Brain microvascular endothelial cell (primary cell): Measurements from ENCODE around the gene MEIOB.
A peak's percentile ranks its signal among the peaks of the same experiment; 100 is the strongest.
"Not testable (repeated sequence)": the region's sequence is repeated elsewhere in the genome, so short reads cannot be mapped to it uniquely, and the experiment has no call there.

Experiments
- DNase-seq: peaks from one replicate; pipeline ENCODE4 v3.0.0-alpha.2; 2020
- H3K27ac ChIP-seq: fragments of 250-450 bp; sonication (Bioruptor Pico); 2 replicates; pipeline ENCODE4 v1.5.1; 2020; ENCODE audit warnings: mild to moderate bottlenecking, moderate library complexity
- H3K27me3 ChIP-seq: fragments of 250-450 bp; sonication (Bioruptor Pico); replicated peaks from 2 replicates; pipeline ENCODE4 v1.5.1; 2020; ENCODE audit warnings: mild to moderate bottlenecking
- H3K36me3 ChIP-seq: fragments of 250-450 bp; sonication (Bioruptor Pico); replicated peaks from 2 replicates; pipeline ENCODE4 v1.5.1; 2020; ENCODE audit warnings: mild to moderate bottlenecking
- H3K4me3 ChIP-seq: 2 replicates; pipeline ENCODE4 v1.5.1; 2011; ENCODE audit warnings: low read depth, mild to moderate bottlenecking, control low read depth, low read length, moderate library complexity
- in situ Hi-C: cut with HindIII; loops from 2 replicates; pipeline ENCODE4 v1.10.0; 2017; ENCODE audit warnings: low sequenced_read_pairs, low pct_ligation_motif_present
- TF ChIP-seq, protein P1 (sequence below): IDR thresholded peaks from 2 replicates; pipeline ENCODE4 v1.5.1; 2011; ENCODE audit warnings: low read depth, mild to moderate bottlenecking, moderate library complexity, low read length, control low read depth, inconsistent platforms; ENCODE audit errors: missing control alignments

MEIOB gene, protein sequence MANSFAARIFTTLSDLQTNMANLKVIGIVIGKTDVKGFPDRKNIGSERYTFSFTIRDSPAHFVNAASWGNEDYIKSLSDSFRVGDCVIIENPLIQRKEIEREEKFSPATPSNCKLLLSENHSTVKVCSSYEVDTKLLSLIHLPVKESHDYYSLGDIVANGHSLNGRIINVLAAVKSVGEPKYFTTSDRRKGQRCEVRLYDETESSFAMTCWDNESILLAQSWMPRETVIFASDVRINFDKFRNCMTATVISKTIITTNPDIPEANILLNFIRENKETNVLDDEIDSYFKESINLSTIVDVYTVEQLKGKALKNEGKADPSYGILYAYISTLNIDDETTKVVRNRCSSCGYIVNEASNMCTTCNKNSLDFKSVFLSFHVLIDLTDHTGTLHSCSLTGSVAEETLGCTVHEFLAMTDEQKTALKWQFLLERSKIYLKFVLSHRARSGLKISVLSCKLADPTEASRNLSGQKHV

DNA sequence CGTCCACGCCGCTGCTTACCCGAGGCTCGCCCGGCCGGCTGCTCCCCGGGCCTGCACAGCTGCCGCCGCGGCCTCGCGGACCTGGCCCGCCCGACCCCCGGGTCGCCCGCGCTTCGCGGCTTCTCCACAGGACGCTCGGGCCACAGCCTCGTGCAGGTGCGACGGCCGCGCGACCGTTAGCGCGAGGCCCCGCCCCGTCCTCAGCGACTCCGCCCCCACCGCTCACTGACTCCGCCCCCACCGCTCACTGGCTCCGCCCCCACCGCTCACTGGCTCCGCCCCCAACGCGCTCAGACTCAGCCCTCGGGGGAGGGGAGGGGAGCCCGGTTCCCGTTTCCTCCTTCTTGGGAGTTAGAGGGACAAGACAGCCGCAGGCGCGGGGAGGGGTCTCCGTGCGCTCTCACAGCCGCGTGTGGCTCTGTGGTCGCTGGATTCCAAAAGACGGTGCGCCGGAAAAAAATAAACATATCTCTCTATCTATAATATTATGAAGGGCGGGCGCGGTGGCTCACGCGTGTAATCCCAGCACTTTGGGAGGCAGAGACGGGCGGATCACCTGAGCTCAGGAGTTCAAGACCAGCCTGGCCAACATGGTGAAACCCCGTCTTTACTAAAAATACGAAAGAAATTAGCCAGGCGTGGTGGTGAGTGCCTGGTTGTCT lies at the start of gene MEIOB:
TSS of gene MEIOB (minus strand) at position 191 of the 662 bp plus-strand sequence. CDS start 3,989 bp downstream, outside the sequence.
- Histone ChIP-seq H3K27ac (peak within 1 kb of the TSS; percentile 69), H3K36me3 (no peaks in the 10 kb centered on the region), H3K4me3 (peak within 1 kb of the TSS; percentile 30), H3K27me3 (peaks cover 1% of the 10 kb centered on the region)
- in situ Hi-C loops = no loop called here
- TF ChIP-seq, protein P1, sequence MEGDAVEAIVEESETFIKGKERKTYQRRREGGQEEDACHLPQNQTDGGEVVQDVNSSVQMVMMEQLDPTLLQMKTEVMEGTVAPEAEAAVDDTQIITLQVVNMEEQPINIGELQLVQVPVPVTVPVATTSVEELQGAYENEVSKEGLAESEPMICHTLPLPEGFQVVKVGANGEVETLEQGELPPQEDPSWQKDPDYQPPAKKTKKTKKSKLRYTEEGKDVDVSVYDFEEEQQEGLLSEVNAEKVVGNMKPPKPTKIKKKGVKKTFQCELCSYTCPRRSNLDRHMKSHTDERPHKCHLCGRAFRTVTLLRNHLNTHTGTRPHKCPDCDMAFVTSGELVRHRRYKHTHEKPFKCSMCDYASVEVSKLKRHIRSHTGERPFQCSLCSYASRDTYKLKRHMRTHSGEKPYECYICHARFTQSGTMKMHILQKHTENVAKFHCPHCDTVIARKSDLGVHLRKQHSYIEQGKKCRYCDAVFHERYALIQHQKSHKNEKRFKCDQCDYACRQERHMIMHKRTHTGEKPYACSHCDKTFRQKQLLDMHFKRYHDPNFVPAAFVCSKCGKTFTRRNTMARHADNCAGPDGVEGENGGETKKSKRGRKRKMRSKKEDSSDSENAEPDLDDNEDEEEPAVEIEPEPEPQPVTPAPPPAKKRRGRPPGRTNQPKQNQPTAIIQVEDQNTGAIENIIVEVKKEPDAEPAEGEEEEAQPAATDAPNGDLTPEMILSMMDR = no peak
- peak; percentile 2 for DNase-seq

DNA sequence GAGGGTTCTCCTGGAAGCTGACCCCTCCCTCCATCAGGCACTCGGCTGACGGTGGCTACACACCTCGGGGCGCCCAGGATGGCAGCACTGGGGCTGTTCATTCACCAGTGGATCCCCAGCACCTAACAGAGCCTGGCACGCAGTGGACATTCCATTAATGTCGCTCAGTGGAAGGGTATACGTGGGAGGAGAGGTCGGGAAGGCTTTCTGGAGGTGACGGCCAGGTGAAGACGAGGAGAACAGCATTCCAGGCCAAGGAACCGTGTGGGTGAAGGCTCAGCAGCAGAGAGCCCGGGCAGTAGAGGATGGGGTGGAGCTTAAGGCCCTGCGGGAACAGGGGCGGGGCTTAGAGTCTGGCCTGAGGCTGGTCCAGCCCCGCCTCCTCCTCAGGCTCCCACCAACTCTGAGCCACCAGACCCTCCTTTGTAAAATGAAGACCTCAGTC lies 48.8 kb upstream of the MEIOB start:
- DNase-seq = no peak
- no peak overlapping the region for H3K27ac ChIP-seq
- TF ChIP-seq, protein P1 = no peak
- in situ Hi-C loops = no loop called here
- no peak overlapping the region for H3K4me3 ChIP-seq
- no peaks in the 10 kb centered on the region for H3K36me3 ChIP-seq
- H3K27me3 ChIP-seq = peaks cover 62% of the 10 kb centered on the region

DNA sequence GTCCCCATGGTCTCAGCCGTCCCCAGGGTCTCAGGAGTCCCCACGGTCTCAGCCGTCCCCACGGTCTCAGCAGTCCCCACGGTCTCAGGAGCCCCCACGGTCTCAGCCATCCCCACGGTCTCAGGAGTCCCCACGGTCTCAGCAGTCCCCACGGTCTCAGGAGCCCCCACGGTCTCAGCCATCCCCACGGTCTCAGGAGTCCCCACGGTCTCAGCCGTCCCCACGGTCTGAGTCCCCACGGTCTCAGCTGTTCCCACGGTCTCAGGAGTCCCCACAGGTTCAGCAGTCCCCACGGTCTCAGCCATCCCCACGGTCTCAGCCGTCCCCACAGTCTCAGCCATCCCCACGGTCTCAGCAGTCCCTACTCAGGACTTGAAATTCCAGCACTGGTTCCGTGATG lies 48.2 kb upstream of the MEIOB start:
- H3K27ac ChIP-seq, in situ Hi-C loops, H3K4me3 ChIP-seq, DNase-seq, H3K36me3 ChIP-seq: not testable (repeated sequence)
- H3K27me3 ChIP-seq = peaks cover 68% of the 10 kb centered on the region

DNA sequence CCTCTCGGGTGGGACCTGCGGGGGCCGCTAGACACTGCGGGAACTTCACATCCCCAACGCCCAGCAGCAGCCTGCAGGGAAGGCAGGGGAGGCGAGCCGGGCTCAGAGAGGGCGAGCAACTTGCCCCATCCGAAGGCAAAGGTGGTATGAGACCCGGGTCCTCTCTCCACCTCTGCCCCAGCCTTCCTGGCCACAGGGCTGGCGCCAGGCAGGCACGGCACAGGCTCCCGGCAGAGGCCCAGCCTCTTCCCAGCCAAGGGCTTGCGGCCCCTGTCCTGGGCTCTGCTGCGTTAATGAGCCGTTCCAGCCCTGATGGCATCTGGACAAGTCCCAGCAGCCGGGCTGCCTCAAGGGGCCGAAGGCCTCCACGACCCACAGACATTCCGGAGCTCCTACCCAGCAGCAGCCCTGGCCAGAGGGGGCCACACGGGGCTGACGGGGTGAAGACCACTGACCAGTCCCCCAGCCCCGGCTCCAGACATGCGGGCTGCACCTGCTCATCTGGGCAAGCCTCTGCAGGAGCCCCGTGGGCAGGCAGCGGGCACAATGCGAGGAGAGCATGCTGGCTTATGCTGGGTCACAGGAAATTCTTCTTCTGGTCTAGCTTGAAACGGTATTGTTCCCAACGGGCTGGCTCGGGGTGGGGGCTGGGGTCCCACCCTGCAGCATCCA lies 47.5 kb upstream of the MEIOB start:
- TF ChIP-seq, protein P1 = no peak
- DNase-seq = no peak
- in situ Hi-C loops = no loop called here
- H3K27me3 ChIP-seq = peaks cover 75% of the 10 kb centered on the region
- H3K27ac ChIP-seq = no peak overlapping the region
- H3K4me3 ChIP-seq = no peak overlapping the region
- H3K36me3 ChIP-seq = no peaks in the 10 kb centered on the region

DNA sequence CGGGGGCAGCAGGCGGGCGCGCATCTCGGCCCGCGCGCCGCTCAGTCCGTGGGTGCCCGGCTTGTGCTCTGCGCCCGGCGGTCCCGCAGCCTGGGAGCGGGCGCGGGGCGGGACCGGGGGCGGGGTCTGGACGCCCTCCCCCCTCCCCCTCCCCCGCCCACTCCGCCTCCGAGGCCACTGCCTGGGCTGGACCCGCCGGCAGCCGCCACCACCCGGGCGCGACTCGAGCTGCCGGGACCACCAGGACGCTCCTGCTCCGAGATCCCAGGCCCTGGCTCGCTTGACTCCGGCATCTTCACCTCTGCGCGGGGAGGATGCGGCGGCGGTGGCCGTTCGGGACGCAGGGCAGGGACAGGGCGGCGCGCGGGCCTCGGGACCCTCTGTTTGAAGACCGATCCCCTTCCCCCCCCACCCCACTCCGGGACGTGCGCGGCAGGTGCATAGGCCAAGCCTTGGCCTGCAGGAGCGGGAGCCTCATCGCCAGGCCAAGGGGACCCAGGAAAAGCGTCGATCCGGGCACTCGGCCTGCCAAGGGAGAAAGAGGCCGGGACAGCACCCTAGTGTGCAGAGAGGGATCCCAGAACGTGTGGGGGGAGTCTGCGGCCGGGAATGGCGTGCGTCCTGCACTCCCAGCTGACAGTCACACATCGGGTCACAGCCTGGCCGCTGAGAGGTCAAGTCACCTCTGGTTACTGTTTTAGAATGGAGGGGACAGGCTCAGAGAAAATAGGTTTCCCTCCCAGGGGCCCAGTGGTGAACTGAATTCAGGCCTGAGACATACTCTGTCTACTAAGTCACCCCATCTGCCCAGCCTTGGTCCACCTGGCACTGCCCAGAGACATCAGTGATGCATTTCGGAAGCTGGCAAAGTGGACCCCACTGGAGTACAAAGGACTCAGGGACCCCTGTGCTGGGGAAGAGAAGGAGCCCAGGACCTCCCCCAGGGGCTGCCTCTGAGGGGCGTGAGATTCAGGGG lies 46.7 kb upstream of the MEIOB start, which contains the start of gene HS3ST6:
TSS of gene HS3ST6 (minus strand) at position 65 of the 976 bp plus-strand sequence. CDS start 92 bp downstream, outside the sequence.
- Histone ChIP-seq H3K27ac (no peak within 1 kb of the TSS), H3K4me3 (no peak within 1 kb of the TSS), H3K27me3 (peaks cover 80% of the 10 kb centered on the region), H3K36me3 (no peaks in the 10 kb centered on the region)
- in situ Hi-C loops = no loop called here
- TF ChIP-seq, protein P1 = no peak
- no peak for DNase-seq
